Measurements from ENCODE around the gene HTR3D. TPM values are rescaled to one million over a fixed set of nuclear protein-coding genes. Genes with fewer than 3 reads are reported as not detected.

Gene HTR3D
- total RNA-seq, 1 experiment from 2014 or later: not detected

GRCh38 chr3:183991403-183991802, 40.1 kb upstream of the HTR3D start:
- H3K9me3 ChIP-seq (ENCODE audit: low read depth, low read length, poor library complexity, severe bottlenecking): no peaks in the 10 kb centered on the region
- BruUV-seq (replicated peaks): no TSS peak
- no peaks in the 10 kb centered on the region for H3K4me1 ChIP-seq (ENCODE audit: insufficient read depth, low read length, poor library complexity, severe bottlenecking)
- TF ChIP-seq EZH2 (IDR thresholded peaks at IDR 0.05; ENCODE audit: borderline replicate concordance, low read depth, low read length, poor library complexity, severe bottlenecking) (no peak), CTCF (conservative IDR thresholded peaks at IDR 0.05; ENCODE audit: low read depth, low read length) (no peak)
- intact Hi-C loops (cut with micrococcal nuclease; ENCODE audit: unreplicated experiment): no loop called here
- ChIA-PET CTCF (no interaction called here), POLR2A (ENCODE audit: low non-redundant PET) (no interaction called here)
- no peak for DNase-seq (ENCODE audit: low spot score)
- H3K27me3 ChIP-seq (replicated peaks; ENCODE audit: insufficient read depth, low read depth, low read length, poor library complexity): no peaks in the 10 kb centered on the region
- H3K27ac ChIP-seq (ENCODE audit: low read depth, low read length, poor library complexity, severe bottlenecking): no peak overlapping the region
- H3K4me3 ChIP-seq (ENCODE audit: low read depth, low read length, poor library complexity, severe bottlenecking): no peak overlapping the region
- peaks cover 6% of the 10 kb centered on the region for H3K36me3 ChIP-seq (ENCODE audit: insufficient read depth, low read length, poor library complexity, severe bottlenecking)

DNA sequence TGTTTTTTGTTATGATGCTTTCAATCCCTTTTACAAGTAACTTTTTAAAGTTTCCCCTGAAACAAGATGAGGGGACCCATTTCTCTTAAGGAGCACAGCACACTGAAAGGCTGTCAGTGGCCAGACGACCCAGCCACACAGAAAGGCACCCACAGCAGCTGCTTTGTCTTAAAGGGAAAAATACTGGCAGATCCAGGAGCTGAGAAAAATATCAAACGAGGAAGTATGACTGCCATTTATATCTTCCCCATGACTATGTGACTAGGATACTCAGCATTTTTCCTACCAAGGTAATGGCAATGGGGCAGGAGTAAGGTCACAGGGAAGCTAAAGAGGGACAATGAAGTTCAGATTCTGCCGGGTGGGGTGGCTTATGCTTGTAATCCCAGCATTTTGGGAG, 29.8 kb upstream of the HTR3D start:
- no TSS peak for BruUV-seq (replicated peaks)
- Histone ChIP-seq H3K4me3 (ENCODE audit: low read depth, low read length, poor library complexity, severe bottlenecking) (no peak overlapping the region), H3K4me1 (ENCODE audit: insufficient read depth, low read length, poor library complexity, severe bottlenecking) (peaks cover 12% of the 10 kb centered on the region), H3K9me3 (ENCODE audit: low read depth, low read length, poor library complexity, severe bottlenecking) (no peaks in the 10 kb centered on the region), H3K27ac (ENCODE audit: low read depth, low read length, poor library complexity, severe bottlenecking) (no peak overlapping the region), H3K36me3 (ENCODE audit: insufficient read depth, low read length, poor library complexity, severe bottlenecking) (peaks cover 3% of the 10 kb centered on the region), H3K27me3 (replicated peaks; ENCODE audit: insufficient read depth, low read depth, low read length, poor library complexity) (no peaks in the 10 kb centered on the region)
- no peak for DNase-seq (ENCODE audit: low spot score)
- POLR2A ChIA-PET (ENCODE audit: low non-redundant PET): no interaction called here
- CTCF ChIA-PET: interaction anchor here (0.7 kb wide), 1 partner anchor 104 kb away, joined by 3 read pairs; no protein-coding TSS in a partner anchor
- intact Hi-C loops (cut with micrococcal nuclease; ENCODE audit: unreplicated experiment): no loop called here
- TF ChIP-seq CTCF (conservative IDR thresholded peaks at IDR 0.05; ENCODE audit: low read depth, low read length): no peak
- no peak for TF ChIP-seq EZH2 (IDR thresholded peaks at IDR 0.05; ENCODE audit: borderline replicate concordance, low read depth, low read length, poor library complexity, severe bottlenecking)

DNA sequence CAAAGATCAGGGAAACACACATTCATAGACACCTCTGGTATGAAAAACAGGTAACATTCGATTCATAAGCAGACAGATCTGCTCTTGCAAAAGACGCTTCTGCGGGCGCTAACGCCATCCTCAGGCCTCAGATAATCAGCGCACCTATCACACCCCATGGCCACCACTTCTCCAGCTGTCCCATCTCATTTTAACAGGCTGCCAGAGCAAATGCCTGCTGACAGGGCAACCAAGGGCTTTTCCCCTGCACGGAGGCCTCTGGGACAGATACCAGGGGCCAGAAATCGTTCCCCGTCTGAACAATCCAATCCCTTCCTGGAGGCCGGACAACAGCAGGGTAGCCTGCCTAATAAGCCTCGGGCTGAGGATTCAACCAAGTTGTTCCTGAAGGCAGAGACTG, 29.1 kb upstream of the HTR3D start:
- CTCF ChIA-PET: no interaction called here
- Histone ChIP-seq H3K27me3 (replicated peaks; ENCODE audit: insufficient read depth, low read depth, low read length, poor library complexity) (no peaks in the 10 kb centered on the region), H3K36me3 (ENCODE audit: insufficient read depth, low read length, poor library complexity, severe bottlenecking) (peaks cover 3% of the 10 kb centered on the region), H3K4me1 (ENCODE audit: insufficient read depth, low read length, poor library complexity, severe bottlenecking) (peaks cover 14% of the 10 kb centered on the region), H3K27ac (ENCODE audit: low read depth, low read length, poor library complexity, severe bottlenecking) (no peak overlapping the region), H3K4me3 (ENCODE audit: low read depth, low read length, poor library complexity, severe bottlenecking) (no peak overlapping the region), H3K9me3 (ENCODE audit: low read depth, low read length, poor library complexity, severe bottlenecking) (no peaks in the 10 kb centered on the region)
- TF ChIP-seq CTCF (conservative IDR thresholded peaks at IDR 0.05; ENCODE audit: low read depth, low read length): no peak
- POLR2A ChIA-PET (ENCODE audit: low non-redundant PET): no interaction called here
- intact Hi-C loops (cut with micrococcal nuclease; ENCODE audit: unreplicated experiment): no loop called here
- no peak for DNase-seq (ENCODE audit: low spot score)
- no TSS peak for BruUV-seq (replicated peaks)

Measured in A673 (cell line).